Activated T-cell treated with anti-CD3 and anti-CD28 coated beads, Interleukin-2, amount 50 U/mL, for 4 hours (primary cell): ENCODE results near the gene ZBTB25. TPM values are rescaled to one million over a fixed set of nuclear protein-coding genes. Genes with fewer than 3 reads are reported as not detected.

ENCODE experiments used
- ATAC-seq, 2 donors: fragments of 200-7000 bp; cut with Tn5 transposase; one replicate each; pipeline ENCODE4 v1.10.0; 2021
- DNase-seq: peaks from one replicate; pipeline ENCODE4 v3.0.0-alpha.2; 2020
- H3K27me3 Mint-ChIP-seq: one replicate; pipeline ENCODE4 v1.8.0; 2021; ENCODE audit warnings: low read depth, mixed read lengths
- H3K36me3 Mint-ChIP-seq: one replicate; pipeline ENCODE4 v1.8.0; 2022; ENCODE audit warnings: mixed read lengths; ENCODE audit not compliant: insufficient read depth
- H3K4me1 Mint-ChIP-seq: one replicate; pipeline ENCODE4 v1.8.0; 2021; ENCODE audit warnings: low read depth, mixed read lengths
- H3K4me3 Mint-ChIP-seq: one replicate; pipeline ENCODE4 v1.8.0; 2021; ENCODE audit warnings: mild to moderate bottlenecking, moderate library complexity, mixed read lengths
- H3K9me3 Mint-ChIP-seq: one replicate; pipeline ENCODE4 v1.8.0; 2021; ENCODE audit warnings: mixed read lengths
- total RNA-seq, 3 donors: library from RNA; stranded (reverse); gene quantifications; one replicate each; pipeline ENCODE4 v1.2.1, GENCODE V29; 2021

Gene ZBTB25
- total RNA-seq, 3 donors from 2014 or later, result 12.8 to 13.5 (median 13.1) TPM

- ATAC-seq (peak; percentile 32 to 33), DNase-seq (peak; percentile 79)
- Mint-ChIP-seq H3K36me3 (no peaks in the 10 kb centered on the region), H3K27me3 (no peaks in the 10 kb centered on the region), H3K9me3 (no peaks in the 10 kb centered on the region), H3K4me3 (peak overlapping the region; percentile 88), H3K4me1 (peaks cover 71% of the 10 kb centered on the region)
Observed at GRCh38 chr14:64504897-64505794, 1.5 kb upstream of the ZBTB25 start.

GRCh38 chr14:64504310-64504896 is 765 bp upstream of the ZBTB25 start, which contains the start of gene ZBTB1:
ZBTB1 (plus strand) TSS chr14:64504770; CDS start chr14:64521505, 16,735 bp downstream.
- DNase-seq, result peak; percentile 79
- no peaks in the 10 kb centered on the region for H3K9me3 Mint-ChIP-seq
- H3K4me3 Mint-ChIP-seq, result peak within 1 kb of the TSS; percentile 99
- ATAC-seq, result peak; percentile 56 to 61
- H3K27me3 Mint-ChIP-seq, result no peaks in the 10 kb centered on the region
- H3K4me1 Mint-ChIP-seq, result peaks cover 71% of the 10 kb centered on the region
- H3K36me3 Mint-ChIP-seq, result peaks cover 3% of the 10 kb centered on the region

- ATAC-seq, result no peak
- Mint-ChIP-seq H3K9me3 (no peaks in the 10 kb centered on the region), H3K4me3 (peak overlapping the region; percentile 99), H3K36me3 (peaks cover 7% of the 10 kb centered on the region), H3K4me1 (peaks cover 64% of the 10 kb centered on the region), H3K27me3 (no peaks in the 10 kb centered on the region)
- peak; percentile 24 for DNase-seq
Observed at GRCh38 chr14:64502887-64503433, 678 bp downstream of the ZBTB25 start.

- no peaks in the 10 kb centered on the region for H3K27me3 Mint-ChIP-seq
- peaks cover 64% of the 10 kb centered on the region for H3K4me1 Mint-ChIP-seq
- ATAC-seq, result no peak
- no peak for DNase-seq
- peak overlapping the region; percentile 99 for H3K4me3 Mint-ChIP-seq
- no peaks in the 10 kb centered on the region for H3K9me3 Mint-ChIP-seq
- peaks cover 10% of the 10 kb centered on the region for H3K36me3 Mint-ChIP-seq
Observed at GRCh38 chr14:64502456-64502855, 1.2 kb downstream of the ZBTB25 start.

- DNase-seq (no peak), ATAC-seq (no peak)
- H3K36me3 Mint-ChIP-seq, result peaks cover 10% of the 10 kb centered on the region
- peak overlapping the region; percentile 99 for H3K4me3 Mint-ChIP-seq
- peaks cover 62% of the 10 kb centered on the region for H3K4me1 Mint-ChIP-seq
- no peaks in the 10 kb centered on the region for H3K9me3 Mint-ChIP-seq
- H3K27me3 Mint-ChIP-seq, result no peaks in the 10 kb centered on the region
Observed at GRCh38 chr14:64501411-64502171, 2.0 kb downstream of the ZBTB25 start.

GRCh38 chr14:64500088-64500487 is 3.5 kb downstream of the ZBTB25 start:
- Mint-ChIP-seq H3K36me3 (peaks cover 13% of the 10 kb centered on the region), H3K4me1 (peaks cover 62% of the 10 kb centered on the region), H3K9me3 (no peaks in the 10 kb centered on the region), H3K4me3 (peak overlapping the region; percentile 99), H3K27me3 (no peaks in the 10 kb centered on the region)
- no peak for DNase-seq
- ATAC-seq, result no peak

- H3K4me3 Mint-ChIP-seq, result no peak overlapping the region
Observed at GRCh38 chr14:64496764-64497163, 6.9 kb downstream of the ZBTB25 start.

GRCh38 chr14:64495252-64495651 is 8.4 kb downstream of the ZBTB25 start:
- DNase-seq (no peak), ATAC-seq (no peak)
- H3K36me3 Mint-ChIP-seq, result peaks cover 37% of the 10 kb centered on the region
- no peaks in the 10 kb centered on the region for H3K9me3 Mint-ChIP-seq
- no peak overlapping the region for H3K4me3 Mint-ChIP-seq
- H3K4me1 Mint-ChIP-seq, result peaks cover 72% of the 10 kb centered on the region
- no peaks in the 10 kb centered on the region for H3K27me3 Mint-ChIP-seq

More at GRCh38 chr14:64496764-64497163, 6.9 kb downstream of the ZBTB25 start:
- Mint-ChIP-seq H3K27me3 (no peaks in the 10 kb centered on the region), H3K9me3 (no peaks in the 10 kb centered on the region), H3K36me3 (peaks cover 26% of the 10 kb centered on the region), H3K4me1 (peaks cover 76% of the 10 kb centered on the region)
- DNase-seq (no peak), ATAC-seq (no peak)

GRCh38 chr14:64493455-64493854 is 10.2 kb downstream of the ZBTB25 start:
- ATAC-seq (no peak), DNase-seq (no peak)
- Mint-ChIP-seq H3K4me3 (no peak overlapping the region), H3K9me3 (no peaks in the 10 kb centered on the region), H3K27me3 (no peaks in the 10 kb centered on the region), H3K36me3 (peaks cover 33% of the 10 kb centered on the region), H3K4me1 (peaks cover 58% of the 10 kb centered on the region)

GRCh38 chr14:64491637-64492036 is 12.0 kb downstream of the ZBTB25 start:
- DNase-seq (no peak), ATAC-seq (no peak)
- Mint-ChIP-seq H3K4me3 (no peak overlapping the region), H3K9me3 (no peaks in the 10 kb centered on the region), H3K4me1 (peaks cover 49% of the 10 kb centered on the region), H3K36me3 (peaks cover 42% of the 10 kb centered on the region), H3K27me3 (no peaks in the 10 kb centered on the region)

- no peak overlapping the region for H3K4me3 Mint-ChIP-seq
- DNase-seq, result no peak
- H3K27me3 Mint-ChIP-seq, result no peaks in the 10 kb centered on the region
- ATAC-seq, result no peak
- H3K36me3 Mint-ChIP-seq, result peaks cover 33% of the 10 kb centered on the region
- peaks cover 32% of the 10 kb centered on the region for H3K4me1 Mint-ChIP-seq
- H3K9me3 Mint-ChIP-seq, result no peaks in the 10 kb centered on the region
Observed at GRCh38 chr14:64488590-64489099, 15.0 kb downstream of the ZBTB25 start.

GRCh38 chr14:64478634-64479250 is 24.9 kb downstream of the ZBTB25 start:
- Mint-ChIP-seq H3K27me3 (no peaks in the 10 kb centered on the region), H3K4me3 (no peak overlapping the region), H3K9me3 (no peaks in the 10 kb centered on the region), H3K4me1 (peaks cover 15% of the 10 kb centered on the region), H3K36me3 (peaks cover 2% of the 10 kb centered on the region)
- DNase-seq (no peak), ATAC-seq (no peak)

- Mint-ChIP-seq H3K27me3 (no peaks in the 10 kb centered on the region), H3K36me3 (peaks cover 5% of the 10 kb centered on the region), H3K4me3 (no peak overlapping the region), H3K9me3 (no peaks in the 10 kb centered on the region), H3K4me1 (peaks cover 14% of the 10 kb centered on the region)
- no peak for DNase-seq
- no peak for ATAC-seq
Observed at GRCh38 chr14:64476438-64476837, 27.2 kb downstream of the ZBTB25 start.
